ENCODE measurements around the gene ECPAS. TPM values are rescaled to one million over a fixed set of nuclear protein-coding genes. Genes with fewer than 3 reads are reported as not detected.

Gene ECPAS
- total RNA-seq, 1 experiment from 2014 or later = 71.1 TPM

GRCh38 chr9:111438541-111439235 is 45.5 kb downstream of the ECPAS start:
- Histone ChIP-seq H3K9me2 (ENCODE audit: insufficient read depth) (no peaks in the 10 kb centered on the region), H3K9me3 (ENCODE audit: control insufficient read depth in 1 of 2, insufficient read depth in 1 of 2, low read depth in 1 of 2, low read length in 2 of 2) (no peaks in the 10 kb centered on the region), H2AFZ (ENCODE audit: low read depth, low read length, poor library complexity, severe bottlenecking) (no peak overlapping the region), H3K27ac (ENCODE audit: low read depth, low read length) (no peak overlapping the region), H4K20me1 (ENCODE audit: insufficient read depth) (0 out of 2 replicates have a peak, but pooled peaks cover 5% of the 10 kb centered on the region), H3K4me3 (replicated peaks in 1 of 2; ENCODE audit: low read depth in 1 of 2, low read length in 2 of 2) (no peak overlapping the region), H3K9ac (ENCODE audit: low read length) (no peak overlapping the region), H3K27me3 (ENCODE audit: insufficient read depth, low read length) (no peaks in the 10 kb centered on the region), H3K4me2 (ENCODE audit: low read length) (no peak overlapping the region), H3K79me2 (ENCODE audit: insufficient read depth, low read length) (peaks cover 4% of the 10 kb centered on the region; the same call in 1 of the 2 replicates), H3K36me3 (ENCODE audit: control insufficient read depth in 1 of 2, insufficient read depth in 2 of 2, low read length in 2 of 2) (peaks cover 4 to 30% of the 10 kb centered on the region in 2 experiments; a peak in 3 of 4 replicates), H3K4me1 (ENCODE audit: control insufficient read depth in 1 of 2, insufficient read depth in 2 of 2, low read length in 2 of 2) (no peaks in the 10 kb centered on the region)
- POLR2A ChIA-PET = no interaction called here
- ATAC-seq (no peak), DNase-seq (ENCODE audit: low read depth, low spot score) (no peak)
- TF ChIP-seq ZBTB33 (IDR thresholded peaks at IDR 0.05; ENCODE audit: extremely low read depth, insufficient replicate concordance, low read length) = no peak
- no peak for TF ChIP-seq ZFX (IDR thresholded peaks at IDR 0.05)
- TF ChIP-seq CBX3 (IDR thresholded peaks at IDR 0.05; ENCODE audit: low read depth) = no peak
- RAD21 ChIA-PET (ENCODE audit: low non-redundant PET in 1 of 2, low total read pairs in 2 of 2, uncharacterized antibody in 2 of 2, unreplicated experiment in 2 of 2) = no interaction called here
- CTCF ChIA-PET = no interaction called here
- BruUV-seq (replicated peaks) = no TSS peak
- intact Hi-C loops (cut with micrococcal nuclease) = no loop called here

GRCh38 chr9:111436571-111436970 is 47.6 kb downstream of the ECPAS start:
- BruUV-seq (replicated peaks) = no TSS peak
- DNase-seq (ENCODE audit: low read depth, low spot score) = no peak
- no peak for ATAC-seq
- ChIA-PET RAD21 (ENCODE audit: low non-redundant PET in 1 of 2, low total read pairs in 2 of 2, uncharacterized antibody in 2 of 2, unreplicated experiment in 2 of 2) (no interaction called here), POLR2A (no interaction called here), CTCF (no interaction called here)
- H2AFZ ChIP-seq (ENCODE audit: low read depth, low read length, poor library complexity, severe bottlenecking) = no peak overlapping the region
- H3K27ac ChIP-seq (ENCODE audit: low read depth, low read length) = no peak overlapping the region
- H4K20me1 ChIP-seq (ENCODE audit: insufficient read depth) = 0 out of 2 replicates have a peak, but pooled peaks cover under 1% of the 10 kb centered on the region
- no peaks in the 10 kb centered on the region for H3K9me3 ChIP-seq (ENCODE audit: control insufficient read depth in 1 of 2, insufficient read depth in 1 of 2, low read depth in 1 of 2, low read length in 2 of 2)
- no peak overlapping the region for H3K4me2 ChIP-seq (ENCODE audit: low read length)
- peaks cover 4% of the 10 kb centered on the region; the same call in 1 of the 2 replicates for H3K79me2 ChIP-seq (ENCODE audit: insufficient read depth, low read length)
- no peaks in the 10 kb centered on the region for H3K9me2 ChIP-seq (ENCODE audit: insufficient read depth)
- H3K36me3 ChIP-seq (ENCODE audit: control insufficient read depth in 1 of 2, insufficient read depth in 2 of 2, low read length in 2 of 2) = peaks cover 4 to 30% of the 10 kb centered on the region in 2 experiments; a peak in 3 of 4 replicates
- no peak overlapping the region for H3K4me3 ChIP-seq (replicated peaks in 1 of 2; ENCODE audit: low read depth in 1 of 2, low read length in 2 of 2)
- TF ChIP-seq SIN3A (IDR thresholded peaks at IDR 0.05; ENCODE audit: low read depth) (no peak), CEBPB (IDR thresholded peaks at IDR 0.05; ENCODE audit: low read depth) (no peak), POLR2AphosphoS5 (IDR thresholded peaks at IDR 0.05; ENCODE audit: low read depth, low read length) (no peak), CBX3 (IDR thresholded peaks at IDR 0.05; ENCODE audit: low read depth) (no peak), ELF1 (IDR thresholded peaks at IDR 0.05; ENCODE audit: borderline replicate concordance, low read depth) (no peak), MAX (IDR thresholded peaks at IDR 0.05) (no peak), ZFX (IDR thresholded peaks at IDR 0.05) (no peak), REST (IDR thresholded peaks at IDR 0.05; ENCODE audit: low read depth) (no peak), ZNF274 (IDR thresholded peaks at IDR 0.05; ENCODE audit: low read depth, low read length) (no peak), FOSL1 (IDR thresholded peaks at IDR 0.05; ENCODE audit: low read depth) (no peak), SRF (IDR thresholded peaks at IDR 0.05; ENCODE audit: low read depth) (no peak), ATF3 (IDR thresholded peaks at IDR 0.05) (no peak)
- intact Hi-C loops (cut with micrococcal nuclease) = no loop called here
- no peaks in the 10 kb centered on the region for H3K4me1 ChIP-seq (ENCODE audit: control insufficient read depth in 1 of 2, insufficient read depth in 2 of 2, low read length in 2 of 2)
- H3K27me3 ChIP-seq (ENCODE audit: insufficient read depth, low read length) = no peaks in the 10 kb centered on the region
- H3K9ac ChIP-seq (ENCODE audit: low read length) = no peak overlapping the region

All from HCT116 (cell line).